Panc1 (cell line): ENCODE measurements around the gene AP2B1.

Source experiments
- POLR2AphosphoS5 ChIP-seq: IDR thresholded peaks from 2 replicates; pipeline ENCODE4 v1.6.1; 2012; ENCODE audit warnings: mild to moderate bottlenecking, low read depth, low read length, moderate library complexity
- SIN3A ChIP-seq: IDR thresholded peaks from 2 replicates; pipeline ENCODE4 v1.6.1; 2012; ENCODE audit warnings: low read depth, mild to moderate bottlenecking, low read length, moderate library complexity, borderline replicate concordance; ENCODE audit not compliant: insufficient read depth
- TCF7L2 ChIP-seq: IDR thresholded peaks from 2 replicates; pipeline ENCODE4 v1.6.1; 2011; ENCODE audit warnings: mild to moderate bottlenecking, low read depth, low read length, inconsistent platforms
- TF ChIP-seq, protein P1 (sequence below): fragments of 450-650 bp; IDR thresholded peaks from 2 replicates; pipeline ENCODE4 v1.5.1; 2017; ENCODE audit warnings: mild to moderate bottlenecking
- TF ChIP-seq, protein P2 (sequence below), 2 experiments: IDR thresholded peaks; 2 replicates each; pipeline ENCODE4 v1.6.1; 2011 to 2012; ENCODE audit warnings: low read depth in 2 of 2, control low read depth in 1 of 2, low read length in 1 of 2, mild to moderate bottlenecking in 1 of 2, moderate library complexity in 1 of 2; ENCODE audit not compliant: insufficient read depth in 1 of 2

DNA sequence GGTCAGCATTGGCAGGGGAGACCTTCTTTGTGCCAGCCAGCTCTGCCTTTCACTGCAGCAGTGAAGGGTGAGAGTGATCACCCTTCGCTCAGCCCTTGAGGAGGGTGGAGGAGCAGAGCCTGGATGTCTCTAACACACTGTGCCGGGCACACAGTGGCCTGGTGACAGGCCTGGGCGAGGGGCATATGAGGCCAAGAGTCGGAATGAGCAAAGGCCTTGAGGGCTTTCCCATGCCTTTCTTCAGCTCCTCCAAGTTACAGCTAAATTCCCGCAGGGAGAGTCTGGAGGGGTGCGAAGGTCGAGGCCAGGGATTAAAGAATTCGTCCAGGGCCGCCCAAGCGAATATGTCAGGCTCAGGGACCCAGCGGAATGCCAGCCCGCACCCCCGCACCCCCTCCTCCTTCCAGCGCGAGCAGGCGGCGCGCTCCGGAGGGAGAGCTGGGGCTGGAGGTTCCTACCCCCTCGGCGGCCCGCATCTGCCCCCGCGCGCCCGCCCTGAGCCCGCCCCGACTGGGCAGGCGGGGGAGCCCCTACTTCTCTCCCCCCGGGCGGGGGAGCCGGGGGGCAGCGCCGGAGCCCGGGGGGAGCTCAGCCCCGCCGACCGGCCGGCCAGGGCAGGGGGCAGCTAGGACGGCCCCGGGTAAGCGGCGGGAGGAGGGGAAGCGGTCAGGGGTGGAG is 144.3 kb downstream of the AP2B1 start, which contains the start of gene RASL10B:
- TF ChIP-seq, protein P1, sequence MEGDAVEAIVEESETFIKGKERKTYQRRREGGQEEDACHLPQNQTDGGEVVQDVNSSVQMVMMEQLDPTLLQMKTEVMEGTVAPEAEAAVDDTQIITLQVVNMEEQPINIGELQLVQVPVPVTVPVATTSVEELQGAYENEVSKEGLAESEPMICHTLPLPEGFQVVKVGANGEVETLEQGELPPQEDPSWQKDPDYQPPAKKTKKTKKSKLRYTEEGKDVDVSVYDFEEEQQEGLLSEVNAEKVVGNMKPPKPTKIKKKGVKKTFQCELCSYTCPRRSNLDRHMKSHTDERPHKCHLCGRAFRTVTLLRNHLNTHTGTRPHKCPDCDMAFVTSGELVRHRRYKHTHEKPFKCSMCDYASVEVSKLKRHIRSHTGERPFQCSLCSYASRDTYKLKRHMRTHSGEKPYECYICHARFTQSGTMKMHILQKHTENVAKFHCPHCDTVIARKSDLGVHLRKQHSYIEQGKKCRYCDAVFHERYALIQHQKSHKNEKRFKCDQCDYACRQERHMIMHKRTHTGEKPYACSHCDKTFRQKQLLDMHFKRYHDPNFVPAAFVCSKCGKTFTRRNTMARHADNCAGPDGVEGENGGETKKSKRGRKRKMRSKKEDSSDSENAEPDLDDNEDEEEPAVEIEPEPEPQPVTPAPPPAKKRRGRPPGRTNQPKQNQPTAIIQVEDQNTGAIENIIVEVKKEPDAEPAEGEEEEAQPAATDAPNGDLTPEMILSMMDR = no peak
- TF ChIP-seq SIN3A = no peak
- TF ChIP-seq POLR2AphosphoS5 = no peak; the same call in 1 of the 2 replicates
- TF ChIP-seq TCF7L2 = no peak
- TF ChIP-seq, protein P2, sequence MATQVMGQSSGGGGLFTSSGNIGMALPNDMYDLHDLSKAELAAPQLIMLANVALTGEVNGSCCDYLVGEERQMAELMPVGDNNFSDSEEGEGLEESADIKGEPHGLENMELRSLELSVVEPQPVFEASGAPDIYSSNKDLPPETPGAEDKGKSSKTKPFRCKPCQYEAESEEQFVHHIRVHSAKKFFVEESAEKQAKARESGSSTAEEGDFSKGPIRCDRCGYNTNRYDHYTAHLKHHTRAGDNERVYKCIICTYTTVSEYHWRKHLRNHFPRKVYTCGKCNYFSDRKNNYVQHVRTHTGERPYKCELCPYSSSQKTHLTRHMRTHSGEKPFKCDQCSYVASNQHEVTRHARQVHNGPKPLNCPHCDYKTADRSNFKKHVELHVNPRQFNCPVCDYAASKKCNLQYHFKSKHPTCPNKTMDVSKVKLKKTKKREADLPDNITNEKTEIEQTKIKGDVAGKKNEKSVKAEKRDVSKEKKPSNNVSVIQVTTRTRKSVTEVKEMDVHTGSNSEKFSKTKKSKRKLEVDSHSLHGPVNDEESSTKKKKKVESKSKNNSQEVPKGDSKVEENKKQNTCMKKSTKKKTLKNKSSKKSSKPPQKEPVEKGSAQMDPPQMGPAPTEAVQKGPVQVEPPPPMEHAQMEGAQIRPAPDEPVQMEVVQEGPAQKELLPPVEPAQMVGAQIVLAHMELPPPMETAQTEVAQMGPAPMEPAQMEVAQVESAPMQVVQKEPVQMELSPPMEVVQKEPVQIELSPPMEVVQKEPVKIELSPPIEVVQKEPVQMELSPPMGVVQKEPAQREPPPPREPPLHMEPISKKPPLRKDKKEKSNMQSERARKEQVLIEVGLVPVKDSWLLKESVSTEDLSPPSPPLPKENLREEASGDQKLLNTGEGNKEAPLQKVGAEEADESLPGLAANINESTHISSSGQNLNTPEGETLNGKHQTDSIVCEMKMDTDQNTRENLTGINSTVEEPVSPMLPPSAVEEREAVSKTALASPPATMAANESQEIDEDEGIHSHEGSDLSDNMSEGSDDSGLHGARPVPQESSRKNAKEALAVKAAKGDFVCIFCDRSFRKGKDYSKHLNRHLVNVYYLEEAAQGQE (IDR thresholded peaks at IDR 0.05; ENCODE audit: insufficient read depth in 1 of 2, low read depth in 2 of 2, low read length in 1 of 2) = no peak
